Mesendoderm (in vitro differentiated cells): Measurements from ENCODE around the gene FANCD2.
"Not testable (repeated sequence)": the region's sequence is repeated elsewhere in the genome, so short reads cannot be mapped to it uniquely, and the experiment has no call there.

ENCODE experiments used
- DNase-seq: peaks from one replicate; pipeline ENCODE4 v3.0.0; 2013
- H2AK5ac ChIP-seq: 2 replicates; pipeline ENCODE4 v1.6.1; 2013; ENCODE audit warnings: low read length, inconsistent platforms
- H2BK120ac ChIP-seq: 2 replicates; pipeline ENCODE4 v1.6.1; 2013; ENCODE audit warnings: low read depth, mild to moderate bottlenecking, low read length, moderate library complexity, mixed read lengths
- H2BK15ac ChIP-seq: replicated peaks from 2 replicates; pipeline ENCODE4 v1.6.1; 2013; ENCODE audit warnings: low read depth, mild to moderate bottlenecking, moderate library complexity
- H2BK5ac ChIP-seq: 2 replicates; pipeline ENCODE4 v1.6.1; 2013; ENCODE audit warnings: low read length, inconsistent platforms
- H3K18ac ChIP-seq: 2 replicates; pipeline ENCODE4 v1.6.1; 2013; ENCODE audit warnings: mild to moderate bottlenecking, low read length, mixed read lengths
- H3K23ac ChIP-seq: one replicate; pipeline ENCODE4 v1.6.1; 2013; ENCODE audit warnings: low read length
- H3K27ac ChIP-seq: 2 replicates; pipeline ENCODE4 v1.5.1; 2013; ENCODE audit warnings: low read depth, mild to moderate bottlenecking, inconsistent platforms, low read length, moderate library complexity
- H3K27me3 ChIP-seq: 2 replicates; pipeline ENCODE4 v1.6.1; 2013; ENCODE audit warnings: low read length, control low read depth, mild to moderate bottlenecking, inconsistent platforms; ENCODE audit not compliant: insufficient read depth, poor library complexity
- H3K36me3 ChIP-seq: 2 replicates; pipeline ENCODE4 v1.6.1; 2013; ENCODE audit warnings: low read length, inconsistent platforms; ENCODE audit not compliant: control insufficient read depth, insufficient read depth
- H3K4ac ChIP-seq: one replicate; pipeline ENCODE4 v1.6.1; 2013; ENCODE audit warnings: low read depth, mild to moderate bottlenecking, low read length, moderate library complexity
- H3K4me1 ChIP-seq: 2 replicates; pipeline ENCODE4 v1.6.1; 2013; ENCODE audit warnings: low read depth, low read length, inconsistent platforms; ENCODE audit not compliant: control insufficient read depth
- H3K4me2 ChIP-seq: 2 replicates; pipeline ENCODE4 v1.6.1; 2013; ENCODE audit warnings: low read length
- H3K4me3 ChIP-seq: 2 replicates; pipeline ENCODE4 v1.5.1; 2013; ENCODE audit warnings: mild to moderate bottlenecking, low read length
- H3K56ac ChIP-seq: one replicate; pipeline ENCODE4 v1.6.1; 2013; ENCODE audit warnings: low read length
- H3K79me1 ChIP-seq: 2 replicates; pipeline ENCODE4 v1.6.1; 2013; ENCODE audit warnings: low read length, inconsistent platforms
- H3K79me2 ChIP-seq: 2 replicates; pipeline ENCODE4 v1.6.1; 2013; ENCODE audit warnings: mild to moderate bottlenecking, low read length; ENCODE audit not compliant: control insufficient read depth, insufficient read depth
- H3K9ac ChIP-seq: 2 replicates; pipeline ENCODE4 v1.6.1; 2013; ENCODE audit warnings: low read length, inconsistent platforms
- H4K5ac ChIP-seq: one replicate; pipeline ENCODE4 v1.6.1; 2013; ENCODE audit warnings: low read length
- H4K8ac ChIP-seq: one replicate; pipeline ENCODE4 v1.6.1; 2013; ENCODE audit warnings: low read depth, mild to moderate bottlenecking, control low read depth, low read length, moderate library complexity
- WGBS: extraction: QIAGEN DNeasy Blood & Tissue Kit; methylation state at CpG from one replicate; pipeline ENCODE4 v1.1.7; 2013; ENCODE audit warnings: low lambda C conversion rate, missing lambda C conversion rate; ENCODE audit not compliant: insufficient coverage; ENCODE audit errors: extremely low coverage; 5-methylcytosine and 5-hydroxymethylcytosine counted together

Gene FANCD2

DNA sequence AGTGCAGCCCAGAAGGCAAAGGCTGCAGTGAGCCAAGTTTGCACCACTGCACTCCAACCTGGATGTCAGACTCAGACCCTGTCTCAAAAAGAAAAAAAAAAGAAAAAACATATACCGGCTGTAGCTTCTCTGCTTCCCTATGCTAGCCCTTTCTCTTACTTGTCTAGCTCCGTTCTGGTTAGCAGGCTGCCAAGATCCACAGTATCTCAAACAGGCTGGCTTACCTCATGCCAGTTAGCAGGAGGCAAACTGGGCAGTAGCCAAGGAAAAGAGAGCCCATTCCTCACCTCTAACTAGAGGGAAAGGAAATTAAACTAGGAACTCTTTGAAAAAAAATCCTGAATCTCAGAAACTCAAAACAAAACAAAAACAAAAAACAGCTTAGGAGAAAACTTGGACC lies 65.2 kb downstream of the FANCD2 start:
- peaks cover 15% of the 10 kb centered on the region for H3K36me3 ChIP-seq
- not testable (repeated sequence) for H4K8ac ChIP-seq, H3K56ac ChIP-seq, DNase-seq, H3K4me2 ChIP-seq, H3K27ac ChIP-seq, H3K4me1 ChIP-seq, H2BK15ac ChIP-seq, H2BK5ac ChIP-seq, H2AK5ac ChIP-seq, H3K79me1 ChIP-seq, H2BK120ac ChIP-seq, H3K23ac ChIP-seq, H3K9ac ChIP-seq, H4K5ac ChIP-seq, H3K4me3 ChIP-seq, H3K4ac ChIP-seq, H3K79me2 ChIP-seq, H3K27me3 ChIP-seq, H3K18ac ChIP-seq
- no CpG with 5 or more reads among the region's 2 CpGs for WGBS

DNA sequence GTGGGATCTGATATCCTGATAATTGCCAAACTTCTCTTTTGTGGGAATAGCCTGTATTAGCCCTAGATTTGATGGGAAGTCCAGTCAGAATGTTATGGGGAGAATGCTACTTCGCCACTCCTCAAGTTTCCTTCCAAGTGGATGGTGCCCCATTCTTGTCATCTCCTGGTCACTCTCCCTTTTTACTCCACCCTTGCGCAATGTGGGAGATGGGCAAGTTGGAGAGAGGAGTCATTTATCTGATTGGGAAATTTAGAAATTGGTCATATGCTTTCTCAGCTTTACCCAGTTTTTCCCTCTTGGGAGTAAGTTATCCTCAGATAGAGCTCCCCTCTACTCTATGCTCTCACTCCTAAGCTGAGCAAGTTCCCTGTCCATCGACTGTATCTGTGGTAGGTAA lies 67.4 kb downstream of the FANCD2 start:
- no peak overlapping the region for H3K18ac ChIP-seq
- no peaks in the 10 kb centered on the region for H3K4me1 ChIP-seq
- no peak overlapping the region for H4K5ac ChIP-seq
- no peak overlapping the region for H3K27ac ChIP-seq
- no peak overlapping the region for H2BK5ac ChIP-seq
- H3K79me1 ChIP-seq: no peaks in the 10 kb centered on the region
- H3K4me2 ChIP-seq: no peak overlapping the region
- H3K36me3 ChIP-seq: peaks cover 15% of the 10 kb centered on the region
- no peaks in the 10 kb centered on the region for H3K79me2 ChIP-seq
- WGBS: no CpG with 5 or more reads among the region's 3 CpGs
- no peak overlapping the region for H3K4ac ChIP-seq
- H3K27me3 ChIP-seq: no peaks in the 10 kb centered on the region
- no peak overlapping the region for H3K56ac ChIP-seq
- H2BK120ac ChIP-seq: no peak overlapping the region
- H3K9ac ChIP-seq: no peak overlapping the region
- H4K8ac ChIP-seq: no peak overlapping the region
- no peak overlapping the region for H2AK5ac ChIP-seq
- no peak overlapping the region for H2BK15ac ChIP-seq
- no peak overlapping the region for H3K4me3 ChIP-seq
- H3K23ac ChIP-seq: no peak overlapping the region
- no peak for DNase-seq

DNA sequence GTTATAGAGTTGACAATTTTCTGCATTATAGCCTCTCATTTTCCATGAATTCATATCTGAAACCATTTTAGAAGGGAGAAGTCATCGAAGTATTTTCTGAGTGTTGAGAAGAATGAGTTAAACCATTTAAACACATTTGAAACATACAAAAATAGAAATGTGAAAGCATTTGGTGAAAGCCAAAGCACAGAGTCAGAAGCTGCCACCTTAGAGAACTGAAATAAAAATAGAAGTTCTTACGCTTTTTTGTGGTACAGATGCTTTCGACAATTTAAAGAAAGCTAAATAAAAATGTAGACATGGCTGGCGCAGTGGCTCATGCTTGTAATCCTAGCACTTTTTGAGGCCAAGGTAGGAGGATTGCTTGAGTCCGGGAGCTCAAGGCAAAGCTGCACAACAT lies 72.8 kb downstream of the FANCD2 start:
- DNase-seq: no peak
- no peak overlapping the region for H2AK5ac ChIP-seq
- no peak overlapping the region for H3K4me2 ChIP-seq
- no peak overlapping the region for H2BK15ac ChIP-seq
- peaks cover 8% of the 10 kb centered on the region for H3K36me3 ChIP-seq
- no peak overlapping the region for H2BK5ac ChIP-seq
- H3K79me2 ChIP-seq: no peaks in the 10 kb centered on the region
- H2BK120ac ChIP-seq: no peak overlapping the region
- no CpG with 5 or more reads among the region's 5 CpGs for whole genome bisulfite sequencing
- no peak overlapping the region for H4K8ac ChIP-seq
- no peak overlapping the region for H3K9ac ChIP-seq
- no peak overlapping the region for H3K27ac ChIP-seq
- no peak overlapping the region for H3K4me3 ChIP-seq
- no peak overlapping the region for H3K23ac ChIP-seq
- H3K56ac ChIP-seq: no peak overlapping the region
- H3K18ac ChIP-seq: no peak overlapping the region
- H3K27me3 ChIP-seq: no peaks in the 10 kb centered on the region
- no peaks in the 10 kb centered on the region for H3K4me1 ChIP-seq
- no peaks in the 10 kb centered on the region for H3K79me1 ChIP-seq
- no peak overlapping the region for H4K5ac ChIP-seq
- H3K4ac ChIP-seq: no peak overlapping the region

DNA sequence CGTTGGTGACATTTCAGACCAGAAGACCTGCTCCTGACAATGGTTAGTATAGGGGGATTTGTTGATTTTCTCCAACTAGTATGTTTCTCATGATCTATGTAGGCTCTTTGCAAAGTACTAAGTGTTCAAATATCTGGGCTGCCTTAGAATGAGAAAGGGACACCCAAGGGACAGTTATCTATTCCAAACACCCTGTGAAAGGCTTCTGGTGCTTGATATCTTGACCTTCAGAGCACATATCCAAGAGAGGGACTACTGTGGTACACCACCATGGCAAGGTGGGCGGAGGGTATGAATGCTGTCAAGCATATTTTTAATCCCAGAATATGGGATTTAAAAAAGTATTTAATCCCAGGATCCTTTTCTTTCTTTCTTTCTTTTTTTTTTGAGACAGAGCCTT lies 80.7 kb downstream of the FANCD2 start:
- Histone ChIP-seq H3K36me3 (no peaks in the 10 kb centered on the region), H3K4ac (no peak overlapping the region), H3K9ac (no peak overlapping the region), H3K4me3 (no peak overlapping the region), H3K79me1 (no peaks in the 10 kb centered on the region), H4K5ac (no peak overlapping the region), H3K4me1 (no peaks in the 10 kb centered on the region), H3K23ac (no peak overlapping the region), H2BK15ac (no peak overlapping the region), H3K18ac (no peak overlapping the region), H3K4me2 (no peak overlapping the region), H2AK5ac (no peak overlapping the region), H3K27ac (no peak overlapping the region), H3K56ac (no peak overlapping the region), H4K8ac (no peak overlapping the region), H2BK120ac (no peak overlapping the region), H3K27me3 (no peaks in the 10 kb centered on the region), H2BK5ac (no peak overlapping the region), H3K79me2 (no peaks in the 10 kb centered on the region)
- DNase-seq: no peak
- WGBS: no CpG with 5 or more reads among the region's 2 CpGs

DNA sequence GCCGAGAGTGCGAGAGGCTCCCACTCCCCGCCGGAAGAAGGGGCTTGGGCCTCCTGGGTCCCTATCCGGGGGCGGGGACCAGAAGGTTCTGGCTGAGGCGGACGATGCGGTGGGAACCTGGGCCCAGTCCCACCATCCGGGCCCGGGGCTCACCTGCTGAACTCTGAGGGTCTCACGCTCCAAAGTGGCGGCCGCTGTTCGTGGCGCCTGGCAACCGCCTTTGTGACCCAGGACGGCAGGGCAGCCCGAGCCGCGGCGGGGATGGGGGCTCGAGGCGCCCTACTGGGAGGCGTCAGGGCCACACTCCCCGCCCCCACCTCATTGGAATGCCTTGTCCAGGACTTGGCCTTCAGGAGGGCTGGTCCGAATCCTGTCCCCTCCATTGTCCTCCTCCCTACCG lies 81.9 kb downstream of the FANCD2 start, which contains the start of gene FANCD2OS:
TSS of gene FANCD2OS (minus strand) at position 165 of the 400 bp plus-strand sequence. CDS start 3,481 bp downstream, outside the sequence.
- Histone ChIP-seq H3K4me3 (no peak within 1 kb of the TSS), H2BK15ac (no peak within 1 kb of the TSS), H4K8ac (no peak within 1 kb of the TSS), H2BK120ac (no peak within 1 kb of the TSS), H3K9ac (no peak within 1 kb of the TSS), H4K5ac (no peak within 1 kb of the TSS), H2BK5ac (no peak within 1 kb of the TSS), H2AK5ac (no peak within 1 kb of the TSS), H3K27me3 (no peaks in the 10 kb centered on the region), H3K4ac (no peak within 1 kb of the TSS), H3K79me1 (no peaks in the 10 kb centered on the region), H3K36me3 (no peaks in the 10 kb centered on the region), H3K4me1 (no peaks in the 10 kb centered on the region), H3K56ac (no peak within 1 kb of the TSS), H3K18ac (no peak within 1 kb of the TSS), H3K4me2 (no peak within 1 kb of the TSS), H3K23ac (no peak within 1 kb of the TSS), H3K27ac (no peak within 1 kb of the TSS), H3K79me2 (no peaks in the 10 kb centered on the region)
- DNase-seq: no peak
- no CpG with 5 or more reads among the region's 28 CpGs for WGBS

DNA sequence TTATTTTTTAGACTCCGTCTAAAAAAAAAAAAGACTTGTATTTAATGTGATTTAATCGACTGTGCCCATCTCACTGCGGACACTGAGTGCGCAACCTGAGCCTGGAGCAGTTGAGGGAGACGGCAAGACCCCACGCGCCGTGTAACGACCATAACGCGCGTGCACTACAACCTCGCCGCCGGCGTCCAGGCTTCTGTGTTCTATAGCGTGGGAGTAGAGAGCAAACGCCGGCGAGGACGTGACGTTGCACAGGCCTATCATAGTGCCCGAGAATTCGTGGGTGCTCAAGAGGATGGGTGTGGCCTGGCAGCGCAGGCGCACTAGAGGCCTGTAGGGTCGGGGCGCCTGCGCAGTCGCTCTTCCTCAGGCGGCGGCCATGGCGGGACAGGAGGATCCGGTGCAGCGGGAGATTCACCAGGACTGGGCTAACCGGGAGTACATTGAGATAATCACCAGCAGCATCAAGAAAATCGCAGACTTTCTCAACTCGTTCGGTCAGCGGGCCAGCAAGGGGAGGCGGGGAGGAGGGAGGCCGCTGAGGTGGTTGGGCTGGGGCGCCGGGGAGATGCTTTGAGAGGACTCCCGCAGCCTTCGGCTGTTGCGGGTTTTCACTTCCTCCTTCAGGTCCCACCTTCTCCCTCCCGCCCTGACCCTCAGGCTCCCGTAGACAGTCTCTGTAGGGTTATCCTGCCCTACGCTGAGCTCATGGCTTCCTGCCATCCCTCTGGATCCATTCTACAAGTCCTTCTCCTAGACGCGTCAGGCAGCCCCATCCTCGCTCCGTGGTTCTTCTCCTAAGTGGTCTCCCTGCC lies 89.3 kb downstream of the FANCD2 start, which contains the start of gene BRK1:
TSS of gene BRK1 (plus strand) at position 350 of the 812 bp plus-strand sequence. CDS start at position 377, 27 bp downstream.
- Histone ChIP-seq H3K4ac (no peak within 1 kb of the TSS), H2BK5ac (no peak within 1 kb of the TSS), H3K4me3 (peak within 1 kb of the TSS; percentile 94), H3K23ac (no peak within 1 kb of the TSS), H3K36me3 (no peaks in the 10 kb centered on the region), H3K18ac (no peak within 1 kb of the TSS), H2BK15ac (no peak within 1 kb of the TSS), H2BK120ac (no peak within 1 kb of the TSS), H3K4me1 (no peaks in the 10 kb centered on the region), H4K8ac (no peak within 1 kb of the TSS), H3K9ac (peak within 1 kb of the TSS; percentile 94), H3K4me2 (peak within 1 kb of the TSS; percentile 95), H3K27me3 (no peaks in the 10 kb centered on the region), H2AK5ac (no peak within 1 kb of the TSS), H3K79me1 (peaks cover 7% of the 10 kb centered on the region), H3K27ac (no peak within 1 kb of the TSS), H4K5ac (no peak within 1 kb of the TSS), H3K56ac (peak within 1 kb of the TSS; percentile 99), H3K79me2 (peaks cover 15% of the 10 kb centered on the region)
- DNase-seq: peak; percentile 93
- no CpG with 5 or more reads among the region's 54 CpGs for WGBS
